GM23248 (cell line): ENCODE results near the gene THBS3.
"Not testable (repeated sequence)": the region's sequence is repeated elsewhere in the genome, so short reads cannot be mapped to it uniquely, and the experiment has no call there.

Experiments
- EZH2 ChIP-seq: fragments of 200-600 bp; sonication (generic); IDR thresholded peaks from 2 replicates; pipeline ENCODE4 v1.6.1; 2018; ENCODE audit warnings: antibody characterized with exemption, mild to moderate bottlenecking; ENCODE audit not compliant: insufficient read depth, poor library complexity, severe bottlenecking
- EZH2phosphoT487 ChIP-seq: fragments of 200-600 bp; sonication (generic); IDR thresholded peaks from 2 replicates; pipeline ENCODE4 v1.6.1; 2018; ENCODE audit warnings: antibody characterized with exemption, moderate library complexity, mild to moderate bottlenecking, low read depth; ENCODE audit not compliant: insufficient read depth

DNA sequence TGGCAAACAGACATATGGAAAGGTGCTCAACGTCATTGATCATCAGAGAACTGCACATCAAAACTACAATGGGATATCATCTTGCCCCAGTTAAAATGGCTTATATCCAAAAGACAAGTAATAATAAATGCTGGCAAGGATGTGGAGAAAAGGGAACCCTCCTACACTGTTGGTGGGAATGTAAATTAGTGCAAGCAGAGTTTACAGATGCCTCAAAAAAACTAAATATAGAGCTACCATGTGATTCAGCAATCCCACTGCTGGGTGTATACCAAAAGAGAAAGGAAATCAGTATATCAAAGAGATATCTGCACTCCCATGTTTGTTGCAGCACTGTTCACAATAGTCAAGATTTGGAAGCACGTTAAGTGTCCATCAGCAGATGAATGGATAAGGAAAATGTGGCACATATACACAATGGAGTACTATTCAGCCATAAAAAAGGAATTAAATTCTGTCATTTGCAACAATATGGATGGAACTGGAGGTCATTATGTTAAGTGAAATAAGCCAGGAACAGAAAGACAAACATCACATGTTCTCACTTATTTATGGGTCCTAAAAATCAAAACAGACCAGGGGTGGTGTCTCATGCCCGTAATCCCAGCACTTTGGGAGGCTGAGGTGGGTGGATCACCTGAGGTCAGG lies 51.6 kb downstream of the THBS3 start:
- not testable (repeated sequence) for TF ChIP-seq EZH2, EZH2phosphoT487
